NAMALWA (cell line): ENCODE data around the gene MRTFA.
A peak's percentile ranks its signal among the peaks of the same experiment; 100 is the strongest.
"Not testable (repeated sequence)": the region's sequence is repeated elsewhere in the genome, so short reads cannot be mapped to it uniquely, and the experiment has no call there.

Source experiments
- DNase-seq: peaks from one replicate; pipeline ENCODE4 v3.0.0-alpha.2; 2015; ENCODE audit warnings: low spot score

Gene MRTFA

GRCh38 chr22:40595497-40596234 lies 40.9 kb downstream of the MRTFA start:
- no peak for DNase-seq

- no peak for DNase-seq
These were observed 41.6 kb downstream of the MRTFA start for GRCh38 chr22:40594924-40595323.

GRCh38 chr22:40594346-40594745 lies 42.2 kb downstream of the MRTFA start:
- DNase-seq, result no peak

- peak; percentile 68 for DNase-seq
These were observed 42.9 kb downstream of the MRTFA start for GRCh38 chr22:40593460-40594273.

- DNase-seq, result peak; percentile 35
These were observed 44.0 kb downstream of the MRTFA start for GRCh38 chr22:40592352-40593113.

GRCh38 chr22:40588726-40589125 lies 47.8 kb downstream of the MRTFA start:
- DNase-seq, result no peak

GRCh38 chr22:40586781-40587180 lies 49.7 kb downstream of the MRTFA start:
- no peak for DNase-seq

- DNase-seq, result no peak
These were observed 51.2 kb downstream of the MRTFA start for GRCh38 chr22:40585310-40585751.

- DNase-seq, result not testable (repeated sequence)
These were observed 51.8 kb downstream of the MRTFA start for GRCh38 chr22:40584766-40585165.

GRCh38 chr22:40583053-40583741 lies 53.3 kb downstream of the MRTFA start:
- no peak for DNase-seq

GRCh38 chr22:40582063-40582462 lies 54.5 kb downstream of the MRTFA start:
- DNase-seq, result no peak

GRCh38 chr22:40580631-40581030 lies 55.9 kb downstream of the MRTFA start:
- DNase-seq, result no peak

GRCh38 chr22:40578171-40578570 lies 58.3 kb downstream of the MRTFA start:
- DNase-seq, result no peak

GRCh38 chr22:40572976-40573375 lies 63.5 kb downstream of the MRTFA start:
- no peak for DNase-seq

- DNase-seq, result no peak
These were observed 64.6 kb downstream of the MRTFA start for GRCh38 chr22:40571887-40572286.

GRCh38 chr22:40567626-40568328 lies 68.7 kb downstream of the MRTFA start:
- no peak for DNase-seq

GRCh38 chr22:40567106-40567505 lies 69.4 kb downstream of the MRTFA start:
- DNase-seq, result no peak

GRCh38 chr22:40560994-40561515 lies 75.5 kb downstream of the MRTFA start:
- DNase-seq, result no peak

GRCh38 chr22:40560551-40560950 lies 76.0 kb downstream of the MRTFA start:
- no peak for DNase-seq

- no peak for DNase-seq
These were observed 78.5 kb downstream of the MRTFA start for GRCh38 chr22:40557972-40558371.

- DNase-seq, result no peak
These were observed 79.9 kb downstream of the MRTFA start for GRCh38 chr22:40556641-40557040.
